HEK293 (cell line): ENCODE results near the gene ANKRD13A.

ENCODE experiments used
- ZFP37 ChIP-seq: fragments of 450-650 bp; formaldehyde crosslinking; IDR thresholded peaks from 2 replicates; pipeline ENCODE4 v1.5.1; 2016; ENCODE audit warnings: missing biosample characterization, missing genetic modification characterization
- ZNF311 ChIP-seq: fragments of 450-650 bp; formaldehyde crosslinking; IDR thresholded peaks from 2 replicates; pipeline ENCODE4 v1.5.1; 2017; ENCODE audit warnings: missing biosample characterization, missing genetic modification characterization, borderline replicate concordance

GRCh38 chr12:110015132-110015531 lies 15.9 kb downstream of the ANKRD13A start:
- TF ChIP-seq ZNF311 (tag by site-specific recombination) (no peak), ZFP37 (tag by site-specific recombination) (no peak)
